Placental pericyte (primary cell): ENCODE results near the gene BRD7. TPM values are rescaled to one million over a fixed set of nuclear protein-coding genes. Genes with fewer than 3 reads are reported as not detected.

ENCODE experiments used
- small RNA-seq: library from RNA; depleted of rRNA; stranded (forward); fragments of <200 nt; gene quantifications from one replicate; pipeline ENCODE3, GENCODE V24; 2012; ENCODE audit warnings: low replicate concordance
- total RNA-seq: library from RNA; depleted of rRNA; stranded (reverse); fragments of >200 nt; gene quantifications from 2 replicates; pipeline ENCODE4 v1.2.3, GENCODE V29; 2012

BRD7 gene
- 31.4 and 38.3 TPM in 2 replicates for total RNA-seq

GRCh38 chr16:50368410-50369132, at the start of gene BRD7:
BRD7 (minus strand) TSS chr16:50368988; CDS start chr16:50368774, 214 bp downstream.

GRCh38 chr16:50266337-50267091, 102.3 kb downstream of the BRD7 start, which contains the start of gene ADCY7:
ADCY7 (plus strand) TSS chr16:50266551; CDS start chr16:50288180, 21,629 bp downstream.

Small RNA genes lying within 50 kb of the gene (small RNA-seq; reads per million reads assigned to genes)
- gene MIR6771, result not detected

Other genes starting within 250 kb of the BRD7 start
- 12.6 and 14.2 TPM in 2 replicates for gene TENT4B, start 215.7 kb downstream of the BRD7 start, total RNA-seq
- 29.5 and 30.6 TPM in 2 replicates for gene ADCY7, start 102.4 kb downstream of the BRD7 start, total RNA-seq
- gene NKD1, start 179.4 kb upstream of the BRD7 start, total RNA-seq, result 0.14 TPM in 1 of 2 replicates, not detected in the other